A673 (cell line): Measurements from ENCODE around the gene DIS3L2.

ENCODE experiments used
- CTCF ChIP-seq: fragments of 300-800, 200-600 bp; sonication (generic); conservative IDR thresholded peaks from 2 replicates; pipeline ENCODE4 v1.5.1; 2017; ENCODE audit warnings: low read depth, mild to moderate bottlenecking, antibody characterized with exemption, low read length, moderate library complexity, mixed read lengths
- EZH2 ChIP-seq: fragments of 200-600 bp; sonication (generic); IDR thresholded peaks from 2 replicates; pipeline ENCODE4 v1.6.1; 2017; ENCODE audit warnings: borderline replicate concordance, low read depth, mild to moderate bottlenecking, mixed read lengths, antibody characterized with exemption, low read length; ENCODE audit not compliant: poor library complexity, severe bottlenecking

GRCh38 chr2:232113821-232114220, 152.3 kb downstream of the DIS3L2 start:
- TF ChIP-seq CTCF: no peak
- no peak for TF ChIP-seq EZH2
